Gastrocnemius medialis (tissue), 4 donors: Measurements from ENCODE around the gene CD38.
"Not testable (repeated sequence)": the region's sequence is repeated elsewhere in the genome, so short reads cannot be mapped to it uniquely, and the experiment has no call there.

ENCODE experiments used
- CTCF ChIP-seq, 5 experiments: fragments of 450-650 bp in 3 of 5; fragments of 200-600 bp in 2 of 5; sonication (generic) in 2 of 5; IDR thresholded peaks in 4 of 5; conservative IDR thresholded peaks in 1 of 5; 1 replicate in 4 of 5; 2 replicates in 1 of 5; pipeline ENCODE4 v1.5.1; 2016 to 2019; ENCODE audit warnings: antibody characterized with exemption in 5 of 5, mild to moderate bottlenecking in 3 of 5, moderate library complexity in 3 of 5
- POLR2A ChIP-seq, 2 donors: fragments of 450-650 bp; IDR thresholded peaks; one replicate each; pipeline ENCODE4 v1.6.1; 2017; ENCODE audit warnings: antibody characterized with exemption in 2 of 2, mild to moderate bottlenecking in 2 of 2, moderate library complexity in 2 of 2

- TF ChIP-seq POLR2A (IDR thresholded peaks at IDR 0.05); CTCF (IDR thresholded peaks at IDR 0.05 in 4 of 5, conservative IDR thresholded peaks at IDR 0.05 in 1 of 5): not testable (repeated sequence)
These were observed 83.1 kb downstream of the CD38 start for GRCh38 chr4:15861198-15861597.
